ENCODE measurements around the gene TACR1. TPM values are rescaled to one million over a fixed set of nuclear protein-coding genes. Genes with fewer than 3 reads are reported as not detected.

The TACR1 gene
- total and polyA plus RNA-seq, 2 of the 4 experiments (the other 2 are of a cell fraction), result under 0.01 to 0.09 TPM

DNA sequence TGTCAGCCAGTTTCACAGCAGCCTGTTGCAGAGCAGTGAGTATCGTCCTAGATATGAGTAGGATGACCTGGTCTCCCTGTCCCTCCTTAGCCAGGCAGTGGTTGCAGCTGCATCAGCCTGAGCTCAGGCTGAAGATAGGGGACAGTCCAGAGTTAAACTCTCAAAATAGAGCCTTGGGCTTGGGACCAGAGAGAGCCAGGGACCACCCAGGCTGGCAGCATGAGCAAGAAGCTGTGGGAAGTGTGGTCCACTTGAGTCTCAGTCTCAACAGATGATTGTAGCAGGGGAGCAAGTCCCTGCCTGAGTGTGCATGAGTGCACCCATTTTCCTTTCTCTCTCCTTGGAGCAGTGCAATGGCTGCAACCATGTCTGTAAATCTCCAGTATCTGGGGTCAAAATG, 38.0 kb upstream of the TACR1 start:
- no CpG with 5 or more reads among the region's 1 CpG for WGBS, 2 experiments (ENCODE audit: extremely low coverage in 2 of 2, insufficient read length in 1 of 2)
- TF ChIP-seq, protein P1, sequence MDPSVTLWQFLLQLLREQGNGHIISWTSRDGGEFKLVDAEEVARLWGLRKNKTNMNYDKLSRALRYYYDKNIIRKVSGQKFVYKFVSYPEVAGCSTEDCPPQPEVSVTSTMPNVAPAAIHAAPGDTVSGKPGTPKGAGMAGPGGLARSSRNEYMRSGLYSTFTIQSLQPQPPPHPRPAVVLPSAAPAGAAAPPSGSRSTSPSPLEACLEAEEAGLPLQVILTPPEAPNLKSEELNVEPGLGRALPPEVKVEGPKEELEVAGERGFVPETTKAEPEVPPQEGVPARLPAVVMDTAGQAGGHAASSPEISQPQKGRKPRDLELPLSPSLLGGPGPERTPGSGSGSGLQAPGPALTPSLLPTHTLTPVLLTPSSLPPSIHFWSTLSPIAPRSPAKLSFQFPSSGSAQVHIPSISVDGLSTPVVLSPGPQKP (IDR thresholded peaks at IDR 0.05; ENCODE audit: borderline replicate concordance, low read depth, low read length), result no peak
- DNase-seq (no peak), ATAC-seq (ENCODE audit: low read depth) (no peak)
- CTCF ChIA-PET, result interaction anchor here (0.8 kb wide), 1 partner anchor 37 kb away, joined by 4 read pairs; no protein-coding TSS in a partner anchor
- no peak overlapping the region for H3K4me2 ChIP-seq (ENCODE audit: low read depth, low read length)
- no peak overlapping the region for H2AFZ ChIP-seq (replicated peaks; ENCODE audit: low read length, poor library complexity)
- POLR2A ChIA-PET (ENCODE audit: unreplicated experiment), result no interaction called here
- H3K4ac ChIP-seq (ENCODE audit: low read depth, low read length), result peak overlapping the region; percentile 69
- peak overlapping the region; percentile 93 for H4K5ac ChIP-seq (ENCODE audit: low read depth, low read length)
- H3K56ac ChIP-seq (ENCODE audit: extremely low read depth, insufficient read depth, low read length), result no peak overlapping the region; the same call in 1 of the 2 replicates
- H3K36me3 ChIP-seq (ENCODE audit: control insufficient read depth, insufficient read depth, low read length), result no peaks in the 10 kb centered on the region
- H3K9me3 ChIP-seq (ENCODE audit: control insufficient read depth, insufficient read depth, low read length), result peaks cover 6% of the 10 kb centered on the region
- peak overlapping the region; percentile 96 for H2BK120ac ChIP-seq (ENCODE audit: low read depth, low read length)
- dilution Hi-C loops (cut with HindIII; ENCODE audit: low sequenced_read_pairs, unreplicated experiment), result no loop called here
- peaks cover 16% of the 10 kb centered on the region for H3K9me1 ChIP-seq (ENCODE audit: insufficient read depth, low read length)
- no peak overlapping the region; the same call in 1 of the 2 replicates for H3K27ac ChIP-seq (ENCODE audit: insufficient read depth, low read length)
- H3K18ac ChIP-seq (ENCODE audit: low read depth, low read length), result peak overlapping the region; percentile 83
- H2AK5ac ChIP-seq (ENCODE audit: low read depth, low read length), result peak overlapping the region; percentile 88; the same call in 1 of the 2 replicates
- no peaks in the 10 kb centered on the region for H4K20me1 ChIP-seq (ENCODE audit: insufficient read depth, low read length)
- no peak overlapping the region for H3K9ac ChIP-seq (ENCODE audit: low read depth, low read length)
- peaks cover 7 to 17% of the 10 kb centered on the region in 2 experiments; a peak in 3 of 4 replicates for H3K79me1 ChIP-seq (ENCODE audit: low read depth in 1 of 2, low read length in 2 of 2)
- no TSS peak for BruUV-seq (replicated peaks)
- peak overlapping the region; percentile 99 for H2BK15ac ChIP-seq (ENCODE audit: low read depth, low read length)
- H4K8ac ChIP-seq (ENCODE audit: low read depth in 2 of 2, low read length in 2 of 2), result peak overlapping the region; percentile 82 to 88; a peak in 3 of 4 replicates
- H2BK5ac ChIP-seq (ENCODE audit: low read depth, low read length, poor library complexity, severe bottlenecking), result peak overlapping the region; percentile 99
- no peaks in the 10 kb centered on the region for H3K27me3 ChIP-seq (ENCODE audit: control insufficient read depth, insufficient read depth, low read length)
- intact Hi-C loops (cut with micrococcal nuclease), result loop anchor here (5.0 kb wide), 1 partner anchor 170 kb away; no protein-coding TSS in a partner anchor
- H3K4me3 ChIP-seq (ENCODE audit: insufficient read depth, low read depth, low read length), result no peak overlapping the region
- peak overlapping the region; percentile 99 for H2BK20ac ChIP-seq (ENCODE audit: low read depth, low read length)
- no peak overlapping the region for H3K23ac ChIP-seq (ENCODE audit: low read depth, low read length)
- H3K14ac ChIP-seq (replicated peaks; ENCODE audit: low read depth, low read length), result peak overlapping the region; percentile 26
- peaks cover 12% of the 10 kb centered on the region for H3K4me1 ChIP-seq (ENCODE audit: control insufficient read depth, insufficient read depth, low read length)
- peak overlapping the region; percentile 88 for H4K91ac ChIP-seq (ENCODE audit: insufficient read depth, low read depth, low read length)
- in situ Hi-C loops (cut with MboI; ENCODE audit: low sequenced_read_pairs), result no loop called here
- no peak overlapping the region for H2AK9ac ChIP-seq (replicated peaks; ENCODE audit: low read depth, low read length, poor library complexity)
